HTERT RPE-1 (cell line): ENCODE measurements around the gene UBR2.

Experiments
- in situ Hi-C: fragments of 300-500 bp; cut with MboI; formaldehyde crosslinking; loops from 4 replicates; pipeline ENCODE4 v1.14.3; 2020; ENCODE audit warnings: low sequenced_read_pairs

UBR2 gene

GRCh38 chr6:42563697-42564505, at the start of gene UBR2:
UBR2 (plus strand) TSS chr6:42564029; CDS start chr6:42564320, 291 bp downstream.
- in situ Hi-C loops = no loop called here

DNA sequence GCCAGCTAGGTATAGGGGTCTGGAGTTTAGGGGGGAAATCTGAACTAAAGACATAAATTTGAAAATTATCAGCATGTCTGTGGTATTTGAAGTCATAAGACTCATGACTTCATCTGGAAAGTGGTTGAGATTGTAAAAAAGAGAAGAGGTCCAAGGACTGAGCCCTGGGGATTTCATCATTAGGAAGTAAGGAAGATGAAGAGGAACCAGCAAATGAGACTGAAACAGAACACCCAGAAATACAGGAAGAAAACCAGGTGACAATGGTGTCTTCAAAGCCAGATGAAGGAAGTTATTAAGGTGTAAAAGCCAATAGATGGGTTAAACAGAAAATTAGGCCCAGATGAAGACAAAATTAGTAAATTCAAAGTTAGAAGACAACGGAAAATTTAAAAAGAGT, 49.1 kb upstream of the UBR2 start:
- in situ Hi-C loops = no loop called here

GRCh38 chr6:42519779-42520178, 44.0 kb upstream of the UBR2 start:
- in situ Hi-C loops = no loop called here

GRCh38 chr6:42520786-42521607, 42.8 kb upstream of the UBR2 start:
- in situ Hi-C loops = no loop called here

DNA sequence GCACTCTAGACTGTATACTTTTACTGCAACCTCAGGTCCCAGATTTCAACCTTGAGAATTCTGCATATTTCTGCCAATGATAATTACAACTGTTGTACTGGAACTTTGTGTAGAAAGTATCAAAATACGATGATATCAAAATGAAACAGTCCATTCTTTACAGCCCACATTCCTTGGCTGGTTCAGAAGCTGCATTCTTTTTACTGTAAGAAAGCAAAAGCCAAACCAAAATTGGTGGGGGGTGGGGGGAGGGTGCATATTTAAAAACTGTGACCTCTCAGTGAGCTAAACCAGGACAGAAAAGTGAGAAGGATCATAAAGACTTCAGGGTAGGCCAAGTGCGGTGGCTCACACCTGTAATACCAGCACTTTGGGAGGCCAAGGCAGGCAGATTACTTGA, 41.8 kb upstream of the UBR2 start:
- in situ Hi-C loops = no loop called here

DNA sequence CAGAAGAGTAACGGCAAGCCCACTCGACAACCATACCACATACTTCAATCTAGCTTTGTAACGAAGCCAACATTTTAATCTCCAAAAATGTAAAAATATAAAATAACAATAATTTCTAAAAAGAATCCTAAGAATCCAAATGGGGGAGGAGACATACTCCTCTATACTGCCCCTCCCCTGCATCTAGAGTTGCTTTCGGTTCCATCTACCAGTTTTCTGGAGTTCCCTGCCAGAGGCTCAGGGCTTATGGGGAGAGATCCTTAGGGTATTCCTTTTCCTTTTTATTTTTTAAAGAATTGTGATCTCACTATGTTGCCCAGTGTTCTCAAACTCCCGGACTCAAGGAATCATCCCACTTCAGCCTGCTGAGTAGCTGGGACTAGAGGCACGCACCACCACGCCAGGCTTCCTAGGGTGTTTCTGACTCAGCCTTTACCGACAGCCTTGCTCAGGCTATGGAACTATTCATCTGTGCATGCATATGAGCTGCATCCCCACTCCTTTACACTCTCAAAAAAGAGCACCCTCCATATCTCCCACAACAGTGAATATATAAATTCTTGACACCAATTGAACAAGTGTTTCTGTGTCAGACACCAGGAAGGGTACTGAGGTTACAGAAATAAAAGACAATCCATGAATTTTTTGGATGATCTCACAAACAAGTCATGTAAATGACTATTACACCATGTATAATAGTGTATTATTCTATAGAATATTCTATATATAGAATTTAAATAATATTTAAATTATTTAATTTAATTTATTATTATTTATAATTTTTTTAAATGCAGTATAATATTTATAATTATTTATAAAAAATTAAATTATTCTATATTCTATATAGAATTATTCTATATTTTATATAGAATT, 40.7 kb upstream of the UBR2 start:
- in situ Hi-C loops = no loop called here

GRCh38 chr6:42525206-42525605, 38.6 kb upstream of the UBR2 start:
- in situ Hi-C loops = no loop called here

- in situ Hi-C loops = no loop called here
These were observed 37.2 kb upstream of the UBR2 start for GRCh38 chr6:42526616-42527015.

- in situ Hi-C loops = no loop called here
These were observed 36.6 kb upstream of the UBR2 start for GRCh38 chr6:42527204-42527603.

GRCh38 chr6:42530296-42530695, 33.5 kb upstream of the UBR2 start:
- in situ Hi-C loops = no loop called here

- in situ Hi-C loops = no loop called here
These were observed 33.1 kb upstream of the UBR2 start for GRCh38 chr6:42530751-42531150.

GRCh38 chr6:42532038-42532669, 31.7 kb upstream of the UBR2 start:
- in situ Hi-C loops = no loop called here

- in situ Hi-C loops = no loop called here
These were observed 30.0 kb upstream of the UBR2 start for GRCh38 chr6:42533794-42534193.

GRCh38 chr6:42537536-42537935, 26.3 kb upstream of the UBR2 start:
- in situ Hi-C loops = no loop called here

DNA sequence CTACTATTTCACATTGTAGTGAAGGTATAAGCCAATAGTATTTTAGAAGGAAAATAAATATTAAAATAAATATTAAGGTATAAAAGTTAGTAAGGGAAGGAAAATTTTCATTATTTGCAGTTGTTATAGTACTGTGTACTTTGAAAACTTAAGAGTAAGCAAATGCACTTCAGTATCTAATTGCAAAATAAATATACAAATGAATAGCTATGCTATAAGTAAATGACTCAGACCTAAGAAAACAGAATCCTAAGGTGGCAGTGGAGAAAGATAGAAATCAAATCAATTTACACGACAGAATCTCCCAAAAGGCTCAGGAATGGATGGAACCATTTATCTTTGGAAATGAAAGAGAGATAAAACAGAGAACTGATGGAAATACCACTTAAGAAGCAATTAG, 24.7 kb upstream of the UBR2 start:
- in situ Hi-C loops = no loop called here

DNA sequence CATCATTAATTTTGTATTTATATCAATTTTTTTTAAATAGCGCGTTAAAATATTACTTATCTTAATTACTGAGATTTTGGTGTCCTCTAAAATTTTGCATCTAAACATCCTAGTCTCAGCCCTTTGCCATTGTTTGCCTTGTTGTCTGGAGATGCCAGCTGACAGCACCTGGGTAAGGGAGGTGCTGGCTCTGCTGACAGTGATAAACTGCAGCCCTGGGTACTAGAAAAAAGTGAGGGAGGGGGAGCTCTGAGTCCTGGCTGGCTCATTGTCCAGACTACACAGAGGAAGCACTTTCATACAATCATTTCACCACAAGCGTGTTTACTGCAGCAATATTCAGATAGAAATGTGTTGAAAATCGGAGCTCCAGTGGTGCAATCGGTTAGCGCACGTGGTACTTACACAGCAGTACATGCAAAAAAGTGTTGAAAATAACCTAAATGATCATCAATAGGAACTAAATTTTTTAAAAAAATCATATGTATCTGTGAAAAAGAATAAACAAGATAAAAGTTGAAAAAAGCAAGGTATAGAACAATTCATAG, 18.5 kb upstream of the UBR2 start:
- in situ Hi-C loops = no loop called here

GRCh38 chr6:42547407-42548329, 16.2 kb upstream of the UBR2 start:
- in situ Hi-C loops = no loop called here

DNA sequence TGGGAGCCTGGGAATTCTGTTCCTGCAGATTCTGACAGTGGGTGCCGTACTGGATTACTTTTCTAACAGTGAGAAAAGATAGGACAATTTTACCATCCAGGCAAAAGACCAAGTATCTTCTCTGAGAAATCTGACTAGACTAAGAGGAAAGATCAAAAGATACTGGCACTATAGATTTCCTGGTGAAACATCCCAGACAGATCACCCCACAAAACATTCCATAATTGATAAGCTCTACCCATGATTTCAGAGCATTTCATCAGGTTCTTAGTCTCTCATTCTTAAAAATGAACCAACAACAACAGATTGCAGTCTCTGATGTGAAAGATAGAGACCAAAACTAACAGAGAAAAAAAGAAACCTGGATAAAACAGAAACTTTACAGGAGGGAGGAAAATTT, 13.6 kb upstream of the UBR2 start:
- in situ Hi-C loops = no loop called here

GRCh38 chr6:42551217-42551616, 12.6 kb upstream of the UBR2 start:
- in situ Hi-C loops = no loop called here
